SH-SY5Y (cell line): ENCODE data around the gene NR6A1.

ENCODE experiments used
- GATA2 ChIP-seq: IDR thresholded peaks from 2 replicates; pipeline ENCODE4 v1.6.1; 2011; ENCODE audit warnings: mild to moderate bottlenecking, low read depth, low read length
- GATA3 ChIP-seq: IDR thresholded peaks from 2 replicates; pipeline ENCODE4 v1.6.1; 2011; ENCODE audit warnings: low read depth, mild to moderate bottlenecking, low read length, moderate library complexity

- no peak for TF ChIP-seq GATA2
- no peak for TF ChIP-seq GATA3
These were observed 3.2 kb upstream of the NR6A1 start for GRCh38 chr9:124774129-124774978.
